GM21619 (cell line): ENCODE data around the gene TOR1AIP2.
A peak's percentile ranks its signal among the peaks of the same experiment; 100 is the strongest.

Experiments
- ATAC-seq: cut with Tn5 transposase; IDR thresholded peaks from one replicate; pipeline ENCODE4 v1.9.1; 2021; ENCODE audit not compliant: unreplicated experiment

Gene TOR1AIP2

GRCh38 chr1:179825798-179826460 is 51.7 kb downstream of the TOR1AIP2 start:
- ATAC-seq: no peak

- no peak for ATAC-seq
Observed at GRCh38 chr1:179825206-179825605, 52.4 kb downstream of the TOR1AIP2 start.

DNA sequence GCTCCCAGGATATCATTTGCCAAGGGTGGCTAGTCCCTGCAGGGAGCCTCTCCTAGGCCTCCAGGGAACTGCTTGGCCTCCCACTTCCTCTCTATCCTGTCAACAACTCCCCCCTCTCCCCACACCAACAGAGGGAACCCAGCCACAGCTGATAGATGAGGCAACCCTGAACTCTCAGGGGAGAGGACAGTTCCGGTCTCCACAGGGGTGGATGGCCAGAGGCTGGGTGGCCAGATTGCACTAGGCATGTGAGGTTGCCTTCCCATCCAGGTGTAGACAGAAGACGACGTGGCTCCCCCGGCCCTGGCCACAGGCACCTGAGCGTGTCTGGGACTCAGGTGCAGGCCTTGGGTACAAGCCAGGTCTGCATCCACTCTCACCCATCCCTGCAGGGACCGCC is 53.3 kb downstream of the TOR1AIP2 start:
- no peak for ATAC-seq

DNA sequence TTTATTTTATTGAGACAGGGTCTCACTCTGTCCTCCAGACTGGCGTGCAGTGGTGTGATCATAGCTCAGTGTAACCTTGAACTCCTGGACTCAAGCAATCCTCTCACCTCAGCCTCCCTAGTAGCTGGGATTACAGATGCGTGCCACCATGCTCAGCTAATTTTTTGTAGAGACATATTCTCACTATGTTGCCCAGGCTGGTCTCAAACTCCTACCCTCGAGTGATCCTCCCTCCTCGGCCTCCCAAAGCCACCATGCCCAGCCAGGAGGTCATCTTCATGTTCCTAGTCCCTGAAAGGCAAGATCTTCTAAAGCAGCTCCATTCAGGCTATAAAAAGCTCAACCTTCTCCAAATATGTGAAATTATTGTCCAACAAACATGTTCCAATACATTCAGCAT is 53.9 kb downstream of the TOR1AIP2 start:
- no peak for ATAC-seq

DNA sequence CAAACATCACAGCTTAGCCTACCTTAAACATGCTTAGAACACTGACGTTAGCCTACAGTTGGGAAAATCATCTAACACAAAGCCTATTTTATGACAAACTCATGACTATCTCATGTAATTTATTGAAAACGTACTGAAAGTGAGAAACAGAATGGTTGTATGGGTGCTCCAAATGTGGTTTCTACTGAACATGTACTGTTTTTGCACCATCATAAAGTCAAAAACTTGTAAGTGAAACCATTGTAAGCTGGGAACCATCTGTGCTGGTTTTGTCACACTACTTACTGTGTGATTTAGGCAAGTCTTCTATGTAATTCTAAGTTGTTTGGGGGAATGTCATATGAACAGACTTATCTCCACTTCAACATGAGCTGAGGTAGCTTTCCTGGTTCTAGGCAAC is 55.5 kb downstream of the TOR1AIP2 start:
- ATAC-seq: no peak

GRCh38 chr1:179821524-179821923 is 56.1 kb downstream of the TOR1AIP2 start:
- no peak for ATAC-seq

DNA sequence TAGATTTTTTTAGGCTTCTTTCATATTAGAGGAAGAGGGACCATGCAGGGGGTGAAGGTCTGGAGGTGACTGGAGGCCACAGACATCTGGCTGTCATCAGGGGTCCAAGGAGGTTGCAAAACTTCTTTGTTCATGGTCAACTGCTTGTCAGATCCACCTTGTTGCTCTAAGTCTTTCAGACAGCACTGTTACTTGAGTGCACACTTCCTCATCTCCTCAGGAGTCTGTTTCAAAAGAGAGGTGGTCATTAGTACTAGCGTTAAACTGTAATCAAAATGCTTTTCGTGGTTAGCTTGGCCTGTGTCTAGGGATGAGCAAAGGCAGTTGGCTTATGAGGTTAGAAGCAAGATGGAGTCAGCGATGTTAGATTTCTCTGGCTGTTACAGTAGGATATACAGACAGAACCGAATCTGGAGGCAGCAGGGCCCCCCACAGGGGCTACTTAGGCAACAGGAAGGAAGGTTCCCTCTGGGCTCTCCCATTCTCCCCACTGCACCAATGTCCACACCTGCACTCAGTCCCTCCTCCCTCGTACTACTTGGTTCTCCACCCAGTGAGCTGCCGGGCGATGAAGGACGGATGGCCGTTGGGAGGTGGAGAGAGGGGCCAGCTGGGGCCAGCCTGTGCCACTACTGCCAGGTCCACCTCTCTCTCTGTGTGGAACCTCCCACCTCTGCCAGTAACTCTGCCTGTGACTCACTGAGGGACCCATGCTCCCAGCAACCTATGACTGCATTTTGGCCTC is 57.2 kb downstream of the TOR1AIP2 start:
- ATAC-seq: no peak

- ATAC-seq: no peak
Observed at GRCh38 chr1:179818743-179819173, 58.8 kb downstream of the TOR1AIP2 start.

DNA sequence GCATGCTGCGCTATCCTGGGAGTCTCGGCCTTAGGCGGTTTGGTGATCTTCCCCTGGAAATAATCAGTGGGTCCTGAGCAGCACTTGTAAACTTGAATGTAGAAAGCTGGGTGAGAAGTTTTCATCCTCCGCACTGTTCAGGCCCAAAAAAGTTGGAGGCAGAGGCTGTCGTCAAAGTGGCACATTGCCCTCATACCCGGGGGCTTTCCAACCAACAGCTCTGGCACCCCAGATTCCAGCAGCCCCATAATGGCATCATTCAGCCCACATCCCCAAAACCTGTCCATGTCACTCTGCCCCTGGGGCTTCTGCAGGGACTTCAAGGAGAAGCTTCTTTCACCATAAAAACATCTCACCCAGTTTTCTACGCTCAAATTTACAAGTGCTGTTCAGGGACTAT is 59.3 kb downstream of the TOR1AIP2 start:
- ATAC-seq: no peak

DNA sequence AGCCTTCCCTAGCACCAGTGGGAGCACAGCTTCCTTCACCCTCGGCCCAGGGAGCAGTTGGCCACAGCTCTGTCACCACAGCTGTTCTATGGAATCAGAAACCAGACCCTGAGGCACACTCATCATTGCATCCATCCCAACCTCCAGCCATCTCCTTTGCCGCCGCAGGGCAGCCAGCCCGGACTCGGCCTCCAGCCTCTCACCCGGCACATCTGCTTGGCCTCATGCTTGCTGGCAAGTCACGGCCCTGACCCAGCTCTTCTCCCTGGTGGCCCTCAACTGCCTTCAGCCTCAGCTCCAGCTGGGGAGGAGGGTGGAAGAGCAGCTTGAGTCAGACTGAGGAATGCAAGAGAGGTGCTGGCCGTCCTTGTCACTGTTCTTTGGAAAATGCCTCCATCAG is 59.8 kb downstream of the TOR1AIP2 start:
- ATAC-seq: no peak

DNA sequence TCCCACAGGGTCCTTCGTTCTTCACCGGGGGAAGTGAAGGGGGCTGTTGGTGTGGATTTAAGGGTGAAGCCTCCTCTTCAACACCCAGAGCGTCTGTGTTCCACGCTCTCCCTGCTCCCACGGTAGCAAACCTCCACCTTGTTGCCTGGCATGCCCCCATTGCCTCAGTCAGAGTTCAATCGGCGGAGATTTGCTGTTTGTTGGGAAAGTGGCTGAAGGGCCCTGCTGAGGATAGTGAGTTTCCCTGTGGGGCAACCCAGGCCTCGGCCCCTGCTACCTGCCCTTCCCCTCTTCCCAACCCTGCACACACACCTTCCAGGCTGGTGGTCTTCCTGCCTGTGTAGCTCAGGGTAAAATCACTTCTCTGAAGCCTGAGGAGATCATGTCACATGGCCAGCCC is 60.5 kb downstream of the TOR1AIP2 start:
- ATAC-seq: no peak

GRCh38 chr1:179816196-179816960 is 61.2 kb downstream of the TOR1AIP2 start:
- no peak for ATAC-seq

GRCh38 chr1:179815641-179816040 is 62.0 kb downstream of the TOR1AIP2 start:
- ATAC-seq: no peak

GRCh38 chr1:179814546-179814838 is 63.1 kb downstream of the TOR1AIP2 start:
- peak; percentile 40 for ATAC-seq

DNA sequence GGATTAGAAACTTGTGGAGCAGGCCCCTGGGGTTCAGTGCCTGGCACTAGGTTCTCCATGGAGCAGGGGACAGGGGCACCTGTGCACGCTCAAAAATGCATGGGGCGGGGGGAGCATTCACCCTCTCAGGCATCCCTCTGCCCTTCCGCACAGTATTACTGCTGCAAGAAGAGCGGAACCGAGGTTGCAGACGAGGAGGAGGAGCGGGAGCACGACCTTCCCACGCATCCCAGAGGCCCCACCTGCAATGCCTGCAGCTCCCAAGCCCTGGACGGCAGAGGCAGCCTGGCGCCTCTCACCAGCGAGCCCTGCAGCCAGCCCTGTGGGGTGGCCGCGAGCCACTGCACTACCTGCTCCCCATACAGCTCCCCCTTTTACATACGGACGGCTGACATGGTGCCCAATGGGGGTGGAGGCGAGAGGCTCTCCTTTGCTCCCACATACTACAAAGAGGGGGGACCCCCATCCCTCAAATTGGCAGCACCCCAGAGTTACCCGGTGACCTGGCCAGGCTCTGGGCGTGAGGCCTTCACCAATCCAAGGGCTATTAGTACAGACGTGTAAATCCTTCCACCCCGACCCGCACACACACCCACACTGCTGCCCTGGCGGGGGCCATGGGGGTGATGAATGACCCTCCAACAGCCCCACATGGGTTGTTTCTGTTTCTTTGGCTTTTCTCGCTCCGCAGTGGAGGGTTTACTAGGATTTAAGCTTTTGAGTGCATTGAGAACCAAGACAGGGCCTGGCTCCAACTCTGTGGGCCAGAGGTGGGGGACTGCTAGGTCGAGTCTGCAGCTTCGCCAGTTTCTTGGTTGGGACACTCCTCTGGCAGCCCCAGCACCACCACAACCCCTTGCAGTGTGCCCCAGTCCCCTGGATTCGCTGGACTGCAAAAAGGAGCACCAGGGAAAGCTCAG is 63.7 kb downstream of the TOR1AIP2 start:
- ATAC-seq: no peak

DNA sequence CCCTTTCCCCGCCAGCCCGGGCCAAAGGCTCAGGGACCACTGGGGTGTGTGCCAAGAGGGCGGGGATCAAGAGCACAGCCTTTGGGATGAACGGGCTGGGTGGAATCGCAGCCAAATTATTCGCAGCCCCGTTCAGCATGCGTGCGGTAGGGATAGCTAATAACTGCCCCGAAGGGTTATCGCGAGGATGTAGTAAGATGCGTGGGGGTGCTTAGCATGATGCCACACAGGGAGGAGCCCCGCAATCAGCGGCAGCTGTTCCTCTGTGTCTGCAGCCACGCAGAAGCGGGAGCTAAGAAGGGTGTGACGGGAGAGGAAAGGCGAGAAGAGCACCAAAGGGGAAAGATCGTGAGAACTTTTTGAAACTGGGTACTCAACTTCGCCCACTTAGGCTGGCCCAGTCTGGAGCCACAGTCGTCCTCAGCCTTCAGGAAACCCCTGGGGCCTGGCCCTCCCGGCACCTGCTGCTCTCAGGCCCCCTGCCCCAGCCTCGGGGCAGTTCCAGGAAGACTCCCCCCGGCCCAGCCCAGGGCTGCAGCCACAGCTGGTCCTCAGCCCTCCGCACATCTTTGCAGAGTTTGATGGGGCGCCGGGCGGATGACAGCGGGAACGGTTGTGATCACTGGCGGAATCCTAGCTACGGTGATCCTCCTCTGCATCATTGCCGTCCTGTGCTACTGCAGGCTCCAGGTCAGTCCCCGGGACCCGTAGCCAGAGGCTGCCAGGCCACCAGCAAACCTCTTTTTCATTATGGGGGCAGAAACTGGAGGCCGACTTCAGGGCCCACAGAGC is 64.9 kb downstream of the TOR1AIP2 start:
- no peak for ATAC-seq

- ATAC-seq: no peak
Observed at GRCh38 chr1:179810367-179810715, 67.3 kb downstream of the TOR1AIP2 start.

GRCh38 chr1:179809506-179810366 is 67.9 kb downstream of the TOR1AIP2 start:
- peak; percentile 56 for ATAC-seq

DNA sequence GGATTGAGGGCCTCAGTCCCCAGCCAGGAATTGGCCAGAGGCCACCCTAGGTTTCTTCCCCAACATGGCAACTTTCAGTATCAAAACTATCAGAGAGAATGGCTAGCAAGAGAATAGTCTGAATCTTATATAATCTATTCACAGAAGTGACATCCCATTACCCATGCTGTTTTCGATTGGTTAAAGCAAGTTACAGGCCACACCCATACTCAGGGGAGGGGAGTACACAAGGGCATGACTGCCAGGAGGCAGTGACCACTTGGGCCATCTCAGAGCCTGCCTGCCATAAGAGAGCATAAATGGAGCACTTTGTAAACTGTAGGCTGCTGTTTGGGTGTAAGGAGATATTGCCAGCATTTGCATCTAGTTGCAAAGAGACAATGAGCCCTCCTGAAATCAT is 69.1 kb downstream of the TOR1AIP2 start:
- ATAC-seq: no peak
